Stimulated activated CD8-positive, alpha-beta memory T cell treated with anti-CD3 and anti-CD28 coated beads, Interleukin-15, amount 100 ng/mL, for 24 hours (primary cell): ENCODE data around the gene TRAT1.
"Not testable (repeated sequence)": the region's sequence is repeated elsewhere in the genome, so short reads cannot be mapped to it uniquely, and the experiment has no call there.

ENCODE experiments used
- DNase-seq: peaks from one replicate; pipeline ENCODE4 v3.0.0-alpha.2; 2020; ENCODE audit warnings: low read depth

Gene TRAT1, protein sequence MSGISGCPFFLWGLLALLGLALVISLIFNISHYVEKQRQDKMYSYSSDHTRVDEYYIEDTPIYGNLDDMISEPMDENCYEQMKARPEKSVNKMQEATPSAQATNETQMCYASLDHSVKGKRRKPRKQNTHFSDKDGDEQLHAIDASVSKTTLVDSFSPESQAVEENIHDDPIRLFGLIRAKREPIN

DNA sequence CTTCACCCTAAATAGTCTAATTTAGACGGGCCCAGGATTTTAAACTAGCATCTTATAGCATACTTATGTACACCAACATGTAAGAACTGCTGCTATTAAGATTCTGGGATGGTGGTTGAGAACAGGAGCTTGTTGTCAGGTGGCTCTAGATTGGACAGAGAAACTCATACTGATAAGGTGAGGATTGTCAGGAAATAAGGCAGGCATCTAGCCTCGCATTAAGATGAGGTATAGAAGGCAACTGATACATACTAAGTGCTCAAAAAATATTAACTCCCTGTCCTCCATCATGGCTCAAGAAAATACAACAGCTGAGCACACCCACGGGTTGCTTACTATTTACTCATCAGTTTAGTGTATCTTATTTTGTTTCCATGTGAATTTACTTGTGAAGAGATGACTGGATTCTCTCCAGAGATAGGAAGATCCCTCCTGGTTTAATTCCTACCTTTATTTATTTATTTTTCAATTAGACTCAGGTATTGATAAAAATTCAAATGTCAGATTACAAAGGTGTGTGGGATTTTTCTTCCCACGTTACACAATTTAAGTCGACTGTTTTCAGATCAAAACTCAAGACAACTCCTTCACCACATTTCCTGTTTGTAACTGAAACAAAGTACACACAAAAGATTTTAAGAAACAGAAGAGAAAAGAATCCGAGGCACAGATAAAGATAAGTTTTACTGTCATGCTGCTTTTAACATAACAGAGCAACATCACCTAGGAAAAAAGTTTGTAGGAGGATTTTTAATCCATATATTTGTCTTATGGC, at the start of gene TRAT1:
Gene TRAT1, plus strand, starts transcription at position 664 of the 775 bp plus-strand sequence. CDS start 142 bp downstream, outside the sequence.
- no peak for DNase-seq

DNA sequence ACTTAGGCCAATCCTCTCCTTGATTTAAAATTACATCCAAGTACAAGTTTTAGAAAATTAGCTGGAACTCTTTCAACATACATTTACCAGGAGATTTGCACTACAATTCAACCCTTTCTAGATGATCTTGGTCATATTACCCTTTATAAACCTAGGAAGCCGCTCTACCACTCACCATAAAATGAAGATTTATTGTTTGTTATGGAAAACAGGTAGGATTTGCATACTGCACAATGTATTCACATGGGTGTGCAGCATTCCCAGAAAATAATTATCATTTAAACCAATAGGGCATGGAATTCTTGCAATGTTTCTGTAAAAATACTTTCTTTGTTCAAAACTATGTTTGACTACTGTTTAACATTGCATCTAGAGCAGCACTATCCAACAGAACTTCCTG, 46.9 kb upstream of the TRAT1 start:
- no peak for DNase-seq

DNA sequence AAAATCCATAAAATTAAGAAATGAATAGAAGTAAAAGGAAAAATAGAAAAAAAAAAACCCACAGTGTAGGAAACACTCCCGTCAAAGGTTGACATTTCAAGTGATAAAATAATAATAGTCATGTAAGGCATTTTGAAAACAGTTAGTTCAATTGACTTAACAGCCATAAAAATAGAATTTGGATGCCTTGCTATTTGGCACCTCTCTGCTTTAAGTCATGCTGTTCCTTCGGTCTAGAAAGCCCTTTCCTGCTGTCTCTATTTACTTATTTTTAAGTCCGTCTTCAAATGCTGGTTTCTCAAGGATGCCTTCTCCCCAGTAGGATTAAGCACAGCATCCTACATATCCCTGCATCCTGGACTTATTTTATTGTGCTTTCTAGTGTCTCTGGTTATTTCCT, 43.1 kb upstream of the TRAT1 start:
- DNase-seq: no peak

DNA sequence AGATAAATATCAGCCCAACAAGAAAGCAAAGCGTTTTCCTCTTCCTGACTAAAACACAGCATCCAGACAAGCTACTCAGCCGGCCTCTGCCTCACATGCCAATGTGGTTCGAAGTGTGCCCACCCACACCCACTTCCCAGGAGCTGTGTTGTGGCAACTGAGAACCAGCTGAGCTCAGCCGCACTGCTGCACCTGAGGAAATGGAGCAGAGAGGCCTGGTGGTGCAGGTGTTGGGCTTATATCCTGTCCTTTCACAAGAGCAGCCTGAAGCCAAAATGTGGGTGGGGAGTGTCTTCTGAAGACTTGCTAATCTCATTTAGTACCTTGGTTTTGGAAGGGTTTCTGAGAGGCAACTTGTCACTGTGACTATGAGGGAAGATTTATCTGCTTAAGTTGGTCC, 42.4 kb upstream of the TRAT1 start:
- no peak for DNase-seq

DNA sequence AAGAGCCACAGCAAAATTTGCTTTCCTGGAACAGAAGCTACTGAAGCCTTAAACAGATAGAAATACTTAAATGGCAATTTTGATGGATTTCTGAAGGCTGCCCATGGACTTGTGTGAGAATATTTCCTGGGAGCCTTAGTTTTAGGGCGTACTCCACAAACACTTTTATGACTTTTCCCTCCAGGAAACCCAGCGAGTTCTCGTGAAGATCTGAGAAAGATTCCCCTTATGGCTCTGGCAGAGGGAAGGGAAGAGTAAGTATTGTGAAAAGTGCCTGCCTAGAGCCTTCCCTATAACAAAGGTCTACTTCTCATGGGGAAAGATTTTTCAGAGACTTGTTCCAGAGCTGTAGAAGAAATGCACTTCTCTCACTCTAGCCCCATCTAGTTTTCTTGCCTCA, 31.1 kb upstream of the TRAT1 start:
- no peak for DNase-seq

DNA sequence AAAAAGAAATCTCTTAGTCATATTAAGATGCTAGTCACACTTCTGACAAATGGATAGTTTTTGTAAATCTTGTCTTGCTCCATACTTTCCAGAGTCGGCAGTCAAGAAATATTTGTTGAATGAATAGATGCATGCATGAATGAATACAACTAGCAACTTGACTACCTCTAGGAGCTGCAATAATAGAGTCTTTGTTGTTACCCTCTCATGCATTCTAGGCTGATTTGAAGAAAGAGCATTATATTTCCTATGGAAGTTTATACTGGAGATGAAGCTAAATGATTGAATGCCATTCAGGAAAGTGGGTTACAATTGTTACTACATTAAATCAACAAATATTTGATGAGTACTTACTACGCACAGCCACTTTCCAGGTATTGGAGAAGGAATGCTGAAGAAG, 18.1 kb upstream of the TRAT1 start:
- DNase-seq: no peak

DNA sequence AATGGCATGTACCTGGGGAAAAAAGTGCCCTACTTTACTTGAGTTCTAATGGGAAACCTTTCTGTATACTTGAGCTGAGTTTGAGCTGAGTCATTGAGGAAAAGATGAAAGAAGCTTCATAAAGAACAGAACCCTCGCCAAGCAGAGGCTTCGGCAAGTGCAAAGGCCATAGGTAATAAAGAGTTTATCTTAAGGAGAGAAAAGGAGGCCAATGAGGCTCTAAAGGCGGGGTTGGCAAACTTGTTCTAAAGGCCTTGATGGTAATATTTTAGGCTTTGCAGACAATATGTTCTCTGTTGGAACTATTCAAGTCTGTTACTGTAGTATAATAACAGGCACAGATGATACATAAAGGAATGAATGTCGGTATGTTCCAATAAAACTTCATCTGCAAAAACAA, 17.6 kb upstream of the TRAT1 start:
- no peak for DNase-seq

DNA sequence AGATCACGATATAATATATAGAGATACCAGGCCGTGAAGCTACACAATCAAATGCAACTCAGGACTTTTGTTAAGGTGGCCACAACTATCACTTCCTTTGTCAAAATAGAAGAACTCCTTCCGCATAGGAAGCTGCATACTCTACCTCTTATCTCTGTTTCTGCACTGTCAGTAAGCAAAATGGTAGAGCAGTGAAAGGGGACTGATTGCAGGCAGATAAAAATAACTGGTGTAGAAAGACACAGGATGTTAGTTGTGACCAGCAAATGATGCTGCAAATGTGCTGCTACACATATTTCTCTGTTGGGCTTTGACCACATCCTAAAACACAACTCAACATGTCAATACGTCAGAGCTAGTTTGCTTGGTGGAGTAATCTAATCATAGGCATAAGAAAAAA, 16.3 kb upstream of the TRAT1 start:
- DNase-seq: no peak

DNA sequence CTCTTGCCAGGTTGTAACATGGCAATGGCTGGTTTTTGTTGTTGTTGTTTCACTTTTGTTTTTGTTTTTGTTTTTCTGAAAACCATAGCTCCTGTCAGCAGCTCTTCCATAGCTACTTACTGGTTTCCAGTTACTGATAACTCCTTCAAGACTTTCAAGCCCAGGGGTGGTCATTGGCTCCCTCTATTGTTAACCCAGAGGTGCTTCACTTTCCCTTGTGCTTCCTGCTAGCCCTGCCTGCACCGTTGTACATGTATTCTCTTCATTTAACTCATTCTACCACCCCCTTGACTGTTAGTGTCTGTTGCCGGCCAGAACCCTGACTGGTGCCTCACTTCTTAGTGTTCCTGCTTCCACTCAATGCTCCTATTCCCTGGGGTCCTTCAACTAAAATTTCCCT, 4.2 kb upstream of the TRAT1 start:
- no peak for DNase-seq

DNA sequence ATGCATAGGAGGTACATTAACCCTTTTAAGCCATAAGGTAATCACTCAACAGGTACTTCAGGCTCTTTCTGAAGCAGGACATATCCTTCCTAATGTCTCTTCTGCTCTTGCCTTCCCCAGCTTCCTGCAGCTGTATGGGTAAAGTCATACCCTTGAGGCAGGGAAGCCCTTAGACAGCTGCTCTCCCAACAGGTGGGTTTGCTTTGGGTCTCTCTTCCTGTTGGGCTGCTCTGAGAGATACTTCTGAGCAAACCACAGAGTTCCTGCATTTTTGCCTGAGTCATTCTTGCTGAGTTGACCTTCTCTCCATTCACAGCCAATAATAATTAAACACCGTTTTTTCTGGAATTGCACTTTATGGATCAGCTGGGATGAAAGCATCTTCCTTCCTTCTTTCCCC, 2.0 kb upstream of the TRAT1 start:
- no peak for DNase-seq

DNA sequence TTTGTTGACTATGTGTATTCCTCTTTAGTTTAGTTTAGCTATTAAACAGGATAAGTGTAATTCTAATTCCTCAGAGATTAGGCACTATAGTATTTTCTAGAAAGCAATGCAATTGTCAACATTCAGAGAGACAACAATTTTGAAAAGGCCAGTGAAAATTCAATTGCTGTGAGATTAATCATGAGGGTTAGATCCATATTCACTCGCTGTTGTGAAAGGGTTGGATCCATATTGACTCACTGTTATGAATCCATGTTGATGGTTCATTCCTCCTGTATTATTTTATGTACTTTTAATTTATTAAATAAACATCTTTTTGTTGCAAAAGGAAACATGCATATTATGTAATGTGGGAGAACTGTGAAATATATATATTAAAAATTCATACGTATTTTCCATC, 641 bp downstream of the TRAT1 start:
- no peak for DNase-seq

DNA sequence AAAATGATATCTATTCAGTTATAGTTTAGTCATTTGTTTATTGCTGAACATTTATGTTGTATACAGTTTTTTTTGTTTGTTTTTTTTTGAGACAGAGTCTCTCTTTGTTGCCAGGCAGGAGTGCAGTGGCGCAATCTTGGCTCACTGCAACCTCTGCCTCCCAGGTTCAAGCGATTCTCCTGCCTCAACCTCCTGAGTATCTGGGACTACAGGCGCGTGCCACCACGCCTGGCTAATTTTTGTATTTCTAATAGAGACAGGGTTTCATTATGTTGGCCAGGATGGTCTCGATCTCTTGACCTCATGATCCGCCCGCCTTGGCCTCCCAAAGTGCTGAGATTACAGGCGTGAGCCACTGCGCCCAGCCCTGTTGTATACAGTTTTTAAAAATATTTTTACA, 1.2 kb downstream of the TRAT1 start:
- not testable (repeated sequence) for DNase-seq

DNA sequence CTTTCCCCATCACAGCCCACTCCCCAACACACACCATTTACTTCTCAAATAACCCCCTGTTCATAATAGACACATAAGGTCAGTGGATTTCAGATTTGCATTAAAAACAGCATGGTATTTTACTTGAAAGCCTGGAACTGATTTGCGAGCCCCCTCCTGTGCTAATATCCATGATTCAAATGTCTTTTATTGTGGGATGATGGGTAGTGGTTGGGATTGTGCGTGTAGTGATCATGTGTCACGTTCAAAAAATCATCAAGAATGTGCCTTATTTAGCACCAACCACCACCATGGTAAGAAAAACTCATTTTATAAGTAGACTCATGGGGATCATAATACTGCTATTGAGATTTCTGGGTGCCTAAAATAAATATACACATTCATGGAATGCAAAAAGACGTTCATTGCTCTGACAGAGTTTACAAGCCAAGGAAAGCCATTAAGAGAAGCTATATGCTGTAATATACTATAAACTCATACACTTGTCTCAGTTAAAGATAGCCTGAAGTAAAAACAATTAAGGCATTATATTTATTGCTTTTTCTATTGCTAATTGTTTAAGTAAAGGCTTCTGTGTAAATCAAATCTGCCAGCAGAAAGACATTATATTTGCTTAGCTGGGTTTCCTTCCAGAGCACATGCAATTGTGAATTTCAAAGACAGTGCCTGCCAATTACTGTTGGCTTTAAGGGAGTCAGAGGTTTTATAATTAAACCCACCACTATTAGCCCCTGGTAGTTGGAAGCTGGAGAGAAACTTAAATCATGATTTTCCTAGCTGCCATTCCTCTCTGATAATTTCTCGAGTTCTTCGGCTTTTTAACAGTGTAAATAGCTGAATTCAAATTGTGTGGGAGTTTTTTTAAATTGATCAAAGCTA, 4.0 kb downstream of the TRAT1 start:
- no peak for DNase-seq

DNA sequence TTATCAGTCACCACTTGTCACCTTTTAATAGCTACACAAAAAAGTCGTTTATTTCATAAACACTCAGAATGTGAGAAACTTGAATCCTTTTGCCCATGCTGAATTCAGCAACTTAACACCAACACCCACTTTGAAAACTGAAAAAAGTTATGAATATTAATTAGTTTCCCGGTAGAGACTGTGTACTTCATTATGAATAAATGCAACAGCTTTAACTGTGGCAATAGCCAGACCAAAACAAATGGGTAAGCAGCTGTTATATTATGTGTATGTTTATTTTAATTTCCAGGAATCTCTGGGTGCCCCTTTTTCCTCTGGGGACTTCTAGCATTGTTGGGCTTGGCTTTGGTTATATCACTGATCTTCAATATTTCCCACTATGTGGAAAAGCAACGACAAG, 7.8 kb downstream of the TRAT1 start:
- no peak for DNase-seq

DNA sequence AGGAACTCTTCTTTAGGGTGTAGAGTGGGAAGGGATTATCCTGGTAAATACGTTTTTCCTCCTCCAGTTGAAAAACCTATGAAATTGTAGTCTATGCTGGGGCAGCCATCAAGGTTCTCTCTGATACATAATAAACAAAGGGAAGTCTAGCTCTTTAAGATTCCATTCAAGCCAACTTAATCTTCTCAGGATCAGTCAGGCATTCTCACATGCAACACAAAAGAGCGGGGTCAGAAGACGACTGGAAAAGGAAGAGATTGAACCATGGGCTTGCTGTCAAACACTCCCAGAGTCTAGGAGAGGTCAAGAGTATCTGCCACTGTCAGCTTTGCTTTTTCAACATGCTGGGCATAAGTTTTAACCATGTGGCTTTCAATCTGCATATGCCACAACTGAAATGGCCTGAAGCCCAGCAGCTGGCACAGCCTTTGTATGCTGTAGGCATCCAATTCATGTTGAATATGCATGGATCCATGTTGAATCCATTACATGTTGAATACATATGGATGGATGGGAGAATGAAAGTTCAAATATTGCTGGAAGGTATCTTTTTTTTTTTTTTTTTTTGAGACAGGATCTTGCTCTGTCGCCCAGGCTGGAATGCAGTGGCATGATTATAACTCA, 8.5 kb downstream of the TRAT1 start:
- no peak for DNase-seq

DNA sequence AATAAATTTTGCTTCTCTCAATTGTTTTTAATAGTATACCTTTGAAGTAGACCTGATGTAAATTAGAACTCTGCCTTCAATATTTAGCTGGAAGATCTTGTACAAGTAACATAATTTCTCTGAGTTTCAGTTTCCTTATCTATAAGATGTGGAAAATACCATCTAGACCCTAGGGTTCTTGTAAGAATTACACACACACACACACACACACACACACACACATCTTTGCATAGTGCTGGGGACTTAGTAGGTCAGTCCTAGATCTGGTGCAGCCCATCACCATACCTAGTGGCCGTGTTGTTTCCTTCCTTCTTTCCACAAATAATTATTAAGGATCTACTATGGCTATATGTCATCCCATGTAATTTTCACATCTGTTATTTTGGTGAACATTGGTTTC, 11.0 kb downstream of the TRAT1 start:
- DNase-seq: no peak

DNA sequence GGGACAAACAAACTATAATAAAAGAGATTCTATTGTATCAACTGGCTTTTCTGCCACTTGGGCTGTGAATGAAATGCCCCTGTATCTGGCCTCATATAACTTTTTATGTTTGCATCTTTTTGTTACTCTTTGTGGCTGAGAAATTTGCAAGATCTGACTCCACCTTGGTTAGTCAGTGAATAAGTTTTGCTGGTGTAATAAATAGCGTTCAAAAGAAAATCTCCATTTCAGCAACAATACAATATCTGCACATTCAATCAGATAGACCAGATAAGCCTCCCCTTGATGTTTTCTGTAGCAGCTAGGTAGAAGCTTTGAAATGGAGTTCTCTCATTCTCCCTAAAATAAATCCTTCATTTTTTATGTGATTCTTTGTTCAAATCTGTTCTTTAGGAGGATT, 12.0 kb downstream of the TRAT1 start:
- no peak for DNase-seq

DNA sequence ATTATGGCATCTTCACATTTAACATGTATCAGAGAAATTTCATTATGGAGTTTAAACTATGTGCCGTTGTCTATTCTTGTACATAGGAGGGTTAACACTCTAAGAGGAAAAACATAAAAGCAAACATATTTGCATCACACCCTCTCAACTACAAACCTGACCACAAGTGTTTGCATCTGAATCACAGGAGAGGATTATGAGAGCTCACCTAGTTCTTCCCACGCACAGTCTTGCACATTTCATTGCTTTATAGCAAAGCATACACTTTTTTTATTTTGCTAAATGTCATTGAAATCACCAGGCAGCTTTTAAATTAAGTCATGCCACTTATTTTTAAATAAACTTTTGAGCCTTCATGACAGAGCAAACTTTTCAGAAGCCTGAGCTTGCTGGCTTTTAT, 12.5 kb downstream of the TRAT1 start:
- DNase-seq: no peak

DNA sequence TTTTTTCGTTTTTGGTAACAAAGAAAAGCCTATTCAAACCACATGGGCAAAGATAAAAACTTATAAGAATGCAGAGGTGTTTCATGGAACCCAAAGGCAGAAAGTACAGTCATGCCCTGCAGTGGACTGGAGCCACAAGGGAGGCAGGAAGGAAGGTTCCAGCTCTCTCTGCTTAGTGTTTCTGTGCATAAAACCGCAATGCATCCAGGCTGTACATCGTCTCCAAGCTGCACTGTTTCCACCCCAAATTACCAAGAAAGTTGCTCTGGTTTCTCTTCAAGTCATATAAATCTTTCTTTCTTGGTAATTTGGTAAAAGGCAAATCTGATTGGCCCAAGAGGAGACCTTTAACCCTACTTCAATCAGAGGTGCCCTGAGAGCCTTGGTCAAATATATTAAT, 15.8 kb downstream of the TRAT1 start:
- no peak for DNase-seq

DNA sequence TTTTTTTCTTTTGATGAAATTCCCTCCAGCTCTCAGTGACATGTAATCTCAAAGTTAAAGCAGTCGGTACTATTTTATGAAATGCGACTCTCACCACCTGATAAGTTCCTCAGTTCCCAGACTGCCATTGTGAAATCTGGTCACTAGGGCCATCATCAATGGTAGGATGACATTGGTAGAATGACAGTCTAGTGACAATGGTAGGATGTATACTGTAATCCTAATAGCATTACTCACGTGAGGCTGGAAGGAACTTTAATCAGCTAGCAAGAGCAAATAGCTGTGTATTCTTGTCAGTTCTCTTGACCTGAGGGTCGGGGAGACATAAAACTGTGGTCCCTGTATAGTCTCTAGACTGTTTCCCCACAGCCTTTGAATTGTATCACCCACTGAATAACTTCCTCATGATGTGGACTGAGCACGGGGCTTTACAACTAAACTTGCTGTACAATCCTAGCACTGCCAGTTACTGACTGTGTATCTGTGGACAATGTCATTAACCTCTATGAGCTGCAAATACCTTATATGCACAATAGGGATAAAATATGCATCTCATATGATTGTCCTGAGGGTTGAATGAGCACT, 23.2 kb downstream of the TRAT1 start:
- DNase-seq: no peak

DNA sequence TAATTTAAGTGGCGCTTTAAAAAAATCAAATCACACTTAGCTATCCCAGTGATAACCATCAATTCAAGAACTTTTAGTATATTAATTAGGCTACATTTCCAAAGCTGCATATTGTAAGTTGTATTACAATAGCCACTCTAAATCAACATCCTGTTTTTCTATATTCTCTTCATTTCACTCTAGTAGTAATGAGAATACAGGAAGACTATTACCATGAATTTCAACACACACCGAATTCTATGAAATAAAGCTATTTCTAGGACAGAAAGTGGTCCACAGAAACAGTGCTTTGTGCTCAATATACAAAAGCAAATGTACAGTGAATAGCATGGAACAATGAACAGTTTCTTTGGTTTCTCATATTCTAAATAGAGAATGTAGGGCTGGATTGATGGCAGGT, 24.6 kb downstream of the TRAT1 start:
- no peak for DNase-seq

DNA sequence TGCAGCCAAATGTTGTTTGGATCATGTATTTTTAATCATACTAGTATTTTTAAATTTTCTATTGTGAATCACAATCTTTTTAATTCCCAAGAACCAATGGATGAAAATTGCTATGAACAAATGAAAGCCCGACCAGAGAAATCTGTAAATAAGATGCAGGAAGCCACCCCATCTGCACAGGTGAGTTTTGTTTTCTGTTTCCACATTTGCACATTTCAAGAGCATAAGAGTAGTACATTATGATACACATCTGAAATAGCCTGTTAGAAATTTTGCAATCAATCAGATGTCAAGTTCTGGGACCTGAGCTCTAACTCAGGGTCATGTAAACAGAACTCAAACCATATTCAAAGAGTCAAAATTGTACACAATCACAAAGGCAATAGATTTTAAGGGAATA, 26.5 kb downstream of the TRAT1 start:
- no peak for DNase-seq
